Measurements from ENCODE around the gene TOGARAM2.

TOGARAM2 gene

GRCh38 chr2:29024882-29025430 lies 43.9 kb downstream of the TOGARAM2 start:
- DNase-seq: no peak

GRCh38 chr2:29025711-29026110 lies 44.6 kb downstream of the TOGARAM2 start:
- no peak for DNase-seq

- DNase-seq: no peak
These were observed 49.9 kb downstream of the TOGARAM2 start for GRCh38 chr2:29031046-29031445.

- DNase-seq: no peak
These were observed 51.1 kb downstream of the TOGARAM2 start for GRCh38 chr2:29032189-29032588.

GRCh38 chr2:29033172-29033571 lies 52.1 kb downstream of the TOGARAM2 start:
- DNase-seq: no peak

- no peak for DNase-seq
These were observed 52.6 kb downstream of the TOGARAM2 start for GRCh38 chr2:29033656-29034055.

- no peak for DNase-seq
These were observed 54.1 kb downstream of the TOGARAM2 start for GRCh38 chr2:29035016-29035745.

GRCh38 chr2:29039718-29040480 lies 58.8 kb downstream of the TOGARAM2 start:
- no peak for DNase-seq

- DNase-seq: no peak
These were observed 59.5 kb downstream of the TOGARAM2 start for GRCh38 chr2:29040552-29040951.

- no peak for DNase-seq
These were observed 60.1 kb downstream of the TOGARAM2 start for GRCh38 chr2:29041161-29041660.

- no peak for DNase-seq
These were observed 61.5 kb downstream of the TOGARAM2 start for GRCh38 chr2:29042561-29043075.

GRCh38 chr2:29044459-29044858 lies 63.4 kb downstream of the TOGARAM2 start:
- no peak for DNase-seq

GRCh38 chr2:29046321-29046720 lies 65.2 kb downstream of the TOGARAM2 start:
- no peak for DNase-seq

GRCh38 chr2:29047083-29047845 lies 66.2 kb downstream of the TOGARAM2 start:
- DNase-seq: peak; percentile 7

- DNase-seq: no peak
These were observed 69.5 kb downstream of the TOGARAM2 start for GRCh38 chr2:29050591-29050990.

GRCh38 chr2:29051730-29052129 lies 70.6 kb downstream of the TOGARAM2 start:
- no peak for DNase-seq

GRCh38 chr2:29052807-29053206 lies 71.7 kb downstream of the TOGARAM2 start:
- DNase-seq: no peak

- DNase-seq: no peak
These were observed 72.1 kb downstream of the TOGARAM2 start for GRCh38 chr2:29053223-29053622.

- peak; percentile 25 for DNase-seq
These were observed 72.7 kb downstream of the TOGARAM2 start for GRCh38 chr2:29053670-29054400.

GRCh38 chr2:29054430-29054829 lies 73.3 kb downstream of the TOGARAM2 start:
- no peak for DNase-seq

- DNase-seq: no peak
These were observed 74.5 kb downstream of the TOGARAM2 start for GRCh38 chr2:29055601-29056000.

- no peak for DNase-seq
These were observed 75.4 kb downstream of the TOGARAM2 start for GRCh38 chr2:29056452-29056851.
